Urinary bladder (tissue), 4 donors: Measurements from ENCODE around the gene ZCCHC7. TPM values are rescaled to one million over a fixed set of nuclear protein-coding genes. Genes with fewer than 3 reads are reported as not detected.
"Not testable (repeated sequence)": the region's sequence is repeated elsewhere in the genome, so short reads cannot be mapped to it uniquely, and the experiment has no call there.

Experiments
- DNase-seq: peaks from one replicate; pipeline ENCODE4 v3.0.0-alpha.2; 2015; ENCODE audit errors: extremely low spot score
- H3K27ac ChIP-seq: one replicate; pipeline ENCODE4 v1.5.1; 2013; ENCODE audit warnings: low read depth, mild to moderate bottlenecking, moderate library complexity
- H3K36me3 ChIP-seq: one replicate; pipeline ENCODE4 v1.6.1; 2013; ENCODE audit warnings: mild to moderate bottlenecking, moderate library complexity; ENCODE audit not compliant: insufficient read depth
- H3K4me1 ChIP-seq: one replicate; pipeline ENCODE4 v1.6.1; 2013; ENCODE audit warnings: mild to moderate bottlenecking, moderate library complexity; ENCODE audit not compliant: insufficient read depth
- H3K4me3 ChIP-seq: one replicate; pipeline ENCODE4 v1.5.1; 2013; ENCODE audit warnings: low read depth, low read length
- WGBS: extraction: QIAGEN DNeasy Blood & Tissue Kit; methylation state at CpG from one replicate; pipeline ENCODE4 v1.1.7; 2013; 5-methylcytosine and 5-hydroxymethylcytosine counted together
- polyA plus RNA-seq: library from polyadenylated mRNA; stranded (reverse); fragments of 200-250 nt; gene quantifications from one replicate; pipeline ENCODE4 v1.2.3, GENCODE V29; 2013
- total RNA-seq: library from RNA; depleted of rRNA; stranded (reverse); fragments of >200 nt; gene quantifications from one replicate; pipeline ENCODE4 v1.2.3, GENCODE V29; 2014
- donor health status: healthy with polysubstance abuse.
- donor health status: healthy.

ZCCHC7 gene
- total and polyA plus RNA-seq, 2 donors, result 10.9 to 40.7 TPM

DNA sequence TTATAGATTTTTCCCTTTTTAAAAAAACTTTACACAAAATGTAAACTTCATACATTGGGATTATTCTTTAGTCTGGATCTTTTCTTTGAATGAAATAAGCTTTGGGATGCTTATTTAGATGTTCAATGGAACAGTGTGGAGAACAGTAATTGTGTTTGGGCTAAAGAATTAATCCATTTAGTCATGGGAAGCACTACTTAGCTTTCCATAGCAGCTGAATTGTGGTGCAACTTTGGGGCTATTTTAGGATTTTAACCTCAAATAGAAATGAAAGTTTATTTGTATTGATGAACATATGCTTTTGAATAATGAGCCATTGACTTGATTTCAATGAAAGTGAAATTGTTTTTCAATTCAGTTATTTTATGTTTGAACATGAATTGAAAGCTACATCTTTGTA, 72.4 kb downstream of the ZCCHC7 start:
- Histone ChIP-seq H3K4me3 (no peak overlapping the region), H3K36me3 (no peaks in the 10 kb centered on the region), H3K27ac (no peak overlapping the region), H3K4me1 (no peaks in the 10 kb centered on the region)
- DNase-seq, result no peak

DNA sequence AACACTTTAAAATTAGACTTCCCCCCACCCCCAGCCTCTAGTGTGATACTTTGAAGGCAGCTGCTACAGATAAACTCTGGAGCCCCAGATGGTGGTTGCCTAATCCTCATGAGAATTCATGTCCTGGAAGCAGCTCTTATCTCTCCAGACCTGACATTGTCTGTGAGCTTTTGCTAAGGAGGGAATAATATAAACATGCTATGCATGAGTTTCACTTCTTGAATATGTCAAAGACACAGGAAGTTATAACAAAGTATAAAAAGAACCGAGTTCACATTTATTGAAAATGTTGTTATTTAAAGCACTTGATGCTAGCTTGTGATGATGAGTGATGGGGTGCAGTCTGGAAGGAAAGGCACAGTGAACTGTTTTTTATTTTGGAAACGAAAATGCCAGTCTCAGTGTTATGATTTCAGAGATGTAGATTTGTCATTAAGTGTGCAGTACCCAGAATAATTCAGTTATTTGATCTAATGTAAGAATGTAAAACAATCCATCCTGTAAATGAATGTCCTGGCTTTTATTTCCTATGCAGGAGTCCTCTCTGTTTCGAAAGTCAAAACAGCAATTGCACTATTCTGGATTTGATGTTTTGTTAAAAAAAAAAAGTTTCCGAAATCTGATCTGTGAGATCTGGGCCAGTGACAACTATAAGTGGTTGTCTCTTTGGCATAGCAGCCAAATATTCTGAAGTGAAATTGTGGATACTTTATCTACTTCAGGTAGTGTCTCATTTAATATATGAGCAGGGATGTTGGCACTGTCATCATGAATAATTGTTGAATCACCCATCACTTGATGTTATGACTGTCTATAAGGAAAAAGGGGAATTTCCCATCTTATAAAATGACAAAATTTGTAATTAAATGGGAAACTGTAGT, 77.0 kb downstream of the ZCCHC7 start:
- Histone ChIP-seq H3K27ac (no peak overlapping the region), H3K4me3 (no peak overlapping the region), H3K36me3 (no peaks in the 10 kb centered on the region), H3K4me1 (no peaks in the 10 kb centered on the region)
- WGBS, result 30% methylated on average over 4 of the region's 4 CpGs
- no peak for DNase-seq

DNA sequence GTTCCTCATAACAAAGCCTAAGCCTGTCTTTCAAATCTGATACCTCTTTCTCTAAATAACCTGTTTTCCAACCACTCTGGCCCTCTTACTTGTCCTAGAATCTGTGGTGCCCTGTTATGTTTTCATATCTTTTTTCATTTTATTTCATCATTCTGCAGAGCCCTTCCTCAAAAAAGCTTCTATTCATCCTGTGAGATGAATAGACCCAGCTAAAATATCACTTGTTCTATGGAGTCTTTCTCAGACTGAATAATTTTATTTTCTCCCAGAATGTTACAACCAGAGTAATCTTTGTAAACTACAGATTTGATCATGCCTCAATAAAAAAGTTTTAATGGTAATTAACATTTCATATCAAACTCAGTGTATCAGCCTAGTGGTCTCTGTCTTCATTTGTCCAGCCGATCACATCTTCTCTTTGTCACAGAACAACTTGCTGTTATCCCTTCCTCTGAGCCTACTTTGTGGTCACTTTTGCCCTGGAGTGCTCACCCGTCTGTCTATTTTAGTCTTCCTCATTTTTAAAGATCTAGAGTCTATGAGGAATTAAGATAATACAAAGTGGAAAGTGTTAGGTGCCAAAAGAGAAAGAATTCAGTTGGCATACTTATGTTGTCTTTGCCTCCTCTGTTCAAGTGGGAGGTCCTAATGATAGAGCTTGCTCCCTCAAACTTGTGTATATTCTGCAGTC, 77.8 kb downstream of the ZCCHC7 start:
- 74% methylated on average over 2 of the region's 2 CpGs for WGBS
- H3K36me3 ChIP-seq, result no peaks in the 10 kb centered on the region
- H3K4me3 ChIP-seq, result no peak overlapping the region
- no peak overlapping the region for H3K27ac ChIP-seq
- DNase-seq, result no peak
- no peaks in the 10 kb centered on the region for H3K4me1 ChIP-seq

DNA sequence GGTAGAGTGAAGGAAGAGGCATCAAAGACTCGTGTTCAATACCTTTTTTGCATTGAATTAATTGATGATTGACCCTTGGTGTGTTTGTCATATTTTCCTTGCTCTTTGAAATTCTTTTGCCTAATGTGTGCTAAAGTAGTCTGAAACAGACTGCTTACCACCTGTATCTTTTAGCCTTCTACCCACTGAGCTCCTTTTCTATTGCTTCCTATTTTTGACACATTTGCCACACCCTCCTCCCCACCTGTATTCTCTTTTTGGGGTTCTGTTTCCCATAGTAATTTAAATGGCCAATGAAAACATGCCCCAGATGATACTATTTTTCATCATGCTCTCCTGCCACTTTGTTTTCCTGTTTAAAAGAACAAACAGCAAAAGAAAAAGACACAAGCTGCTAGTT, 78.5 kb downstream of the ZCCHC7 start:
- Histone ChIP-seq H3K4me3 (no peak overlapping the region), H3K36me3 (no peaks in the 10 kb centered on the region), H3K4me1 (no peaks in the 10 kb centered on the region), H3K27ac (no peak overlapping the region)
- DNase-seq, result no peak
- 91% methylated on average over 1 of the region's 1 CpG for WGBS

DNA sequence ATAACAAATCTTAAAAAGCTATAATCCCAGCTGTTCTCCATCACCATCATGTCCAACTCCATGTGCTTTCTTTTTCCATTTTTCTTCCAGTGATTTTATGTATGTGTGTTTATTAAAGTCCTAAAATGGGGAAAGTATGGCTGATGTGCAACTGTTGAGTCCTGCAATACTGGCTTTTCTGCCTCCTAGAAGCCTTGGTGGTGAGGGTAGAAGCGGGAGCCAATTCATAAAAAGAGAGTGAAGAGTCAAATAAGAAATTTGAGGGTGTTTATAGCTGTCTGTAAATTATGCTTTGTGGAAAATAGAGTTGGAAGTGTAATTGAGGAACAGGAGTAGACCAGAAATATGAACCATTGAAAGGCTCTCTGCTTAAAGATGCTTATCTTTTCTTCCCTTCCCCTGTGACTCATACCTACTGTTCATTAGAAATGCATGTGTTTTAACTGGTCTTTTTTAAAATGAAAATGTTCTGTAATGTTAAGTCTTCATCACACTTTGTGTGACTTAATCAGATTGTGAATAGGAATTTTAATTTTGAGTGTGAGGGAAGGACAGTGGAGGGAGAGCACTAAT, 80.1 kb downstream of the ZCCHC7 start:
- 72% methylated on average over 1 of the region's 1 CpG for WGBS
- H3K36me3 ChIP-seq, result no peaks in the 10 kb centered on the region
- no peak overlapping the region for H3K27ac ChIP-seq
- no peak overlapping the region for H3K4me3 ChIP-seq
- no peak for DNase-seq
- no peaks in the 10 kb centered on the region for H3K4me1 ChIP-seq

DNA sequence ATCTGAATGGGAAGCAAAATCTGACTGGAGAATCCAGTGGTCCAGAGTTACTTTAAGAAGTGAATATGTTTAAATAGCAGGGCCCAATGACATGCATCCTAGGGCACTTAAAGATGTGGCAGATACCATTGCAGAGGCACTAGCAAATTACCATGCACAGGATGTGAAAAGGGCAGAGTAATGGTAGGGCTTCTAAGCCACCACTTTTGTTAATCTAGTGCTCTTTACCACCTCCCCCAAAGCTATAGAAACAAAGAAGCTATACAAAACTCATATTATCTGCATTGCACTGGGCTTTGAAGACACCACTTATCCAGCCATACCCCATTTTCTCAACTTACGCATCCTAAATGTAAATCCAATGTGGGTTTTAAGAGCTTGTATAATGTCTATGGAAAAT, 81.2 kb downstream of the ZCCHC7 start:
- DNase-seq, result no peak
- Histone ChIP-seq H3K27ac (no peak overlapping the region), H3K4me3 (no peak overlapping the region), H3K4me1 (no peaks in the 10 kb centered on the region), H3K36me3 (no peaks in the 10 kb centered on the region)
- WGBS, result 99% methylated on average over 1 of the region's 1 CpG

DNA sequence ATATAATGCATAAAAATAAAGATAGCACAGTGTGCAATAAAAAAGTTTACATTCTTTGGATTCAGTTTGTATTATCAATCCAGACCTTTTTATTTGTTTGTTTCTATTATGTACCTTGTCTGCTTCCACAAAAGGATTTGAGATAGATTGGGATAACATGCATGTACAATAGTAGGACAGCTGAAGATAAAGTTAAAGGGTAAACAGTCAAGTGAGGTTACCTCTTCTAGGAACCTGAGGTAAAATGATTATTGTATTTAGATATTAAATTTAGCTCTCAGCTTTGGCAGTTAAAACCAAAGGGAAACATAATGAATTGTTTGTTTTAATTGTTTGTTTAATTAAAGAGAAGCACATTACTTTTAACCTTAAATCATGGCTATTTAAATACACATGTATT, 81.7 kb downstream of the ZCCHC7 start:
- DNase-seq, result no peak
- Histone ChIP-seq H3K4me3 (no peak overlapping the region), H3K27ac (no peak overlapping the region), H3K4me1 (no peaks in the 10 kb centered on the region), H3K36me3 (no peaks in the 10 kb centered on the region)

DNA sequence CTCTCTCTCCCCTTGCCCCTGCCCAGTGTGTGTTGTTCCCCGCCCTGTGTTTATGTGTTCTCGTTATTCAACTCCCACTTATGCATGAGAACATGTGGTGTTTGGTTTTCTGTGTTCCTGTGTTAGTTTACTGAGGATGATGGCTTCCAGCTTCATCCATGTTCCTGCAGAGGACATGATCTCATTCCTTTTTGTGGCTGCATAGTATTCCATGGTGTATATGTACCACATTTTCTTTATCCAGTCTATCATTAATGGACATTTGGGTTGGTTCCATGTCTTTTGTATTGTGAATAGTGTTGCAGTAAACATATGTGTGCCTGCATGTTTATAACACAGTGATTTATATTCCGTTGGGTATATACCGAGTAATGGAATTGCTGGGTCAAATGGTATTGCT, 83.1 kb downstream of the ZCCHC7 start:
- DNase-seq, H3K4me1 ChIP-seq, H3K4me3 ChIP-seq, H3K36me3 ChIP-seq, H3K27ac ChIP-seq: not testable (repeated sequence)
- 99% methylated on average over 4 of the region's 4 CpGs for WGBS

DNA sequence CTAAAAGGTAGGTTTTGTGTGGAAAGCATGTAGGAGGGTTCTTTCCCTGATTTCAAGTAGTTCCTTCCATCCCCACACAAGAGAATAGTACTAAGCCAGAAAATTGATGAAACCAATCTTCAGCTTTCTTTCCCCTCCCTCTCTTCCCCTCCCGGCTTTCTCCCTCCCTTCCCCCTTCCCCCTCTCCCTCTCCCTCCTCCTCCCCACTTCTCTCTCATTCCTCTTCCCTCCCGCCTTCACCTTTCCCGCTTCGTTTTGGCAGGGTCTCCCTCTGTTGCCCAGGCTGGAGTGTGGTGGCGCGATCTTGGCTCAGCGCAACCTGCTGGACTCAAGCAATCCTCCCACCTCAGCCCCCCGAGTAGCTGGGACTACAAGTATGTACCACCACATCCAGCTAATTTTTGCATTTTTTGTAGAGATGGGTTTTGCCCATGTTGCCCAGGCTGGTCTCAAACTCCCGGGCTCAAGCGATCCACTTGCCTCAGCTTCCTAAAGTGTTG, 85.8 kb downstream of the ZCCHC7 start:
- no peak for DNase-seq
- WGBS, result 93% methylated on average over 10 of the region's 10 CpGs
- no peaks in the 10 kb centered on the region for H3K4me1 ChIP-seq
- no peaks in the 10 kb centered on the region for H3K36me3 ChIP-seq
- no peak overlapping the region for H3K4me3 ChIP-seq
- H3K27ac ChIP-seq, result no peak overlapping the region

DNA sequence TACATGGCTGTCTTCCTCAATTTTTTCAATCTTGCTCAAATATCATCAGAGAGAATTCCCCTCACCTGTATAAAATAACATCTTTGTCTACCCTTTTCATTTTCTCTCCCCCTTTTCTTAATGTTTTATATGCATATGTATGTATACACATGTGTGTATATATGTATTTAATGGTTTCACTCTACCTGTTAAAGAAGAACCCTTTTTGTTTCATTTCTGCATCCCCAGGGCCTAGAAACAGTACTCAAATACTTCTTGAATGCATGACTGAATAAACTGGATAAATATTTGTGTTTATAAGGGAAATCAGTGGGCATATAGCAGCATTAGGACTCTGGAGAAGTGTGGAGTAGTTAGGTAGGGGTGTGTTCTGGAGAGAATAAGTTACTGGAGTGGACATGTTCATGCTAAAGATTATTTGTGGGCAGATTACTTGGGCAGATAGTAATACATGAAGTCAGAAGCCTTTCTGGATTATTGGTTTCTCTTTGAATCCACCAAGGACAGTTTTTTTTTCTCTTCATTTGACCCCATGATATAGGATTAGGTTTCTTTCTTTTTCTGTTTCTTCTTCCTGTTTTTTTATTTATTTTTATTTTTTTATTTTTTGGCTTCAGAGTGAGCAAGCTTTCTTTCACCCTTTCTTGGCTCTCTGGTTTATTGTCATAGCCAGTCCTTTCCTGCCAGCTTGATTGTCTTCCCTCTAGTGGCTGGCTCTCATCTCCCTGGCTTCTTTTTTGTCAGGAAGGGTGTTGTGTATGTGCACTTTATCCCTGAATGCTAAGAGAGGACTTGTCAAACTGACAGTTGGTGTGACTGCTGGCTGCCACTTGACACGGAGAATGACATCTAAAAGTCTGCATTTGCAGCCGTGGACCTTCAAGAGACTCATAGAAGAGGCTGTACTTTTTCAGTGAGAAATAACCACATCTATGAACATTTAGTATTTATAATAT, 89.3 kb downstream of the ZCCHC7 start:
- no peak for DNase-seq
- Histone ChIP-seq H3K36me3 (no peaks in the 10 kb centered on the region), H3K27ac (no peak overlapping the region), H3K4me3 (no peak overlapping the region), H3K4me1 (no peaks in the 10 kb centered on the region)
- 46% methylated on average over 2 of the region's 2 CpGs for WGBS

DNA sequence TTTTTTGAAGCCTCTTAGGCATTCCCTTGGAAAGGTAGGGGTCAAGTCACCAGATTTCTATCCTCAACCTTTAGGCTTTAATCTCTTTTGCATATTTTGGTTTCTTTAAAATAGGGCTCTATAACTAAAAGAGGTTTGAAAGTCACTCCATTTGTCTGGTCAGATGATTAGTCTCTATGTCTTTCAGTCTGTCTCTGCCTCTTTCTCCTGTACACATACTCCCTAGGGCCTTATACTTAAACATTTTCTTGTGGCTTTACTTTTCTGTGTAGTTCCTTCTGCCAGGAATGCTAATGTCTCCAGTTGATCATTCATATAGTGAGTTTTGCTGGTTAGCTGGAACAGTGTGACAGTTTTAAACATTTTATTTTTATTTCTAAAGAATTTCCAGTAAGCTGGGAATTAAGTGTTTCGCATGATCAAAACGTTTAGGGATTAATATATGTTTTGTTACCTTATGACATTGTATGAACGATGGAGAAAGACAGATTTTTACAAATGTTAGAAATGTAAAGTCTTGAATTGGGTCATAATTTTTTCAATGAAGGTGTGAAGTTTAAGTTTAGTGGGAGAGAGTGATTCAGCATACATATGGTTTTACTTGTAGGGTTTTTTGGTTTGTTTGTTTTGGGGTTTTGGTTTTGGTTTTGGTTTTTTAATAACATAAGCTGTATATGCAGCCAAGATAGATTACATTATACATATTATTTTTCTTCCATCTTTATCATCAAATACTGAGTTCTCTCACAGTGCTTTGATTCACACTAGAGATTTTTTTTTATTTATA, 90.6 kb downstream of the ZCCHC7 start:
- no peaks in the 10 kb centered on the region for H3K4me1 ChIP-seq
- 81% methylated on average over 3 of the region's 3 CpGs for WGBS
- no peak for DNase-seq
- no peak overlapping the region for H3K27ac ChIP-seq
- H3K4me3 ChIP-seq, result no peak overlapping the region
- H3K36me3 ChIP-seq, result no peaks in the 10 kb centered on the region

DNA sequence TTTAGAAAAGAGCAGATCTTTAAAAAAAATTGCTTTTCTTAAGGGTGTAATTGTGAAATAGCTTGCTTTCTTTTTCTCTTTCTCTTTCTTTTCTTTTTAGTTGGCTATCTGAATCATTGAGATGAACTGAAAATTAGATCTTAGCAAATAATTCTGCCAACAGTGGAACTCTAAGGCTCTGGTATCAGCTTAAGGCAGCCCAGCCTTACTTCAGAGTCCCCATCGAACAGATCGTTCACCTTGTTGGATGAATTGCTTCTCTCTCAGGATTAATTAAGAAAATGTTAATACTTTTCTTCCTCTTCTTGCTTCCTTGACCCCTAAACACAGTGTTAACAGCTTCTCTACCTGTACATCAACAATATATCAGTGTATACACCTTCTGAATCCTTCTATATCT, 92.1 kb downstream of the ZCCHC7 start:
- Histone ChIP-seq H3K4me1 (no peaks in the 10 kb centered on the region), H3K36me3 (no peaks in the 10 kb centered on the region), H3K27ac (no peak overlapping the region), H3K4me3 (no peak overlapping the region)
- no peak for DNase-seq
- 93% methylated on average over 2 of the region's 2 CpGs for WGBS
